Adipocyte (in vitro differentiated cells): ENCODE measurements around the gene DYDC2.

ENCODE experiments used
- DNase-seq: peaks from one replicate; pipeline ENCODE4 v3.0.0-alpha.2; 2015; ENCODE audit warnings: low read depth
- H3K27me3 ChIP-seq: replicated peaks from 2 replicates; pipeline ENCODE4 v1.7.0; 2013; ENCODE audit warnings: mild to moderate bottlenecking, low read length, moderate library complexity; ENCODE audit not compliant: control insufficient read depth, insufficient read depth
- H3K36me3 ChIP-seq: 2 replicates; pipeline ENCODE4 v1.7.0; 2013; ENCODE audit warnings: low read length, mild to moderate bottlenecking, moderate library complexity; ENCODE audit not compliant: control insufficient read depth, insufficient read depth, severe bottlenecking
- H3K4me1 ChIP-seq: 2 replicates; pipeline ENCODE4 v1.7.0; 2013; ENCODE audit warnings: mild to moderate bottlenecking, low read length, moderate library complexity; ENCODE audit not compliant: control insufficient read depth, insufficient read depth
- H3K4me3 ChIP-seq: 2 replicates; pipeline ENCODE4 v1.7.0; 2013; ENCODE audit warnings: mild to moderate bottlenecking, low read length, moderate library complexity
- H3K9ac ChIP-seq: 2 replicates; pipeline ENCODE4 v1.7.0; 2013; ENCODE audit warnings: mild to moderate bottlenecking, low read length, moderate library complexity
- H3K9me3 ChIP-seq: 2 replicates; pipeline ENCODE4 v1.7.0; 2013; ENCODE audit warnings: mild to moderate bottlenecking, low read length, moderate library complexity; ENCODE audit not compliant: control insufficient read depth

DYDC2 gene

GRCh38 chr10:80356563-80356988, at the start of gene DYDC2, which contains the start of gene DYDC1:
Gene DYDC2, plus strand, starts transcription at chr10:80356781. Its CDS starts 5,663 bp downstream, at chr10:80362444.
Gene DYDC1, minus strand, starts transcription at chr10:80356755. Its CDS starts 4,154 bp downstream, at chr10:80352601.
- peak within 1 kb of the TSS; percentile 54 for H3K4me3 ChIP-seq
- H3K4me1 ChIP-seq = no peaks in the 10 kb centered on the region
- peaks cover 27% of the 10 kb centered on the region for H3K27me3 ChIP-seq
- H3K9me3 ChIP-seq = peaks cover 4% of the 10 kb centered on the region
- H3K36me3 ChIP-seq = no peaks in the 10 kb centered on the region
- DNase-seq = peak; percentile 43
- H3K9ac ChIP-seq = no peak within 1 kb of the TSS

- no peak for DNase-seq
- H3K9me3 ChIP-seq = peaks cover 21% of the 10 kb centered on the region
- H3K9ac ChIP-seq = no peak overlapping the region
- no peaks in the 10 kb centered on the region for H3K4me1 ChIP-seq
- no peaks in the 10 kb centered on the region for H3K36me3 ChIP-seq
- no peak overlapping the region for H3K4me3 ChIP-seq
- no peaks in the 10 kb centered on the region for H3K27me3 ChIP-seq
These were observed 43.1 kb upstream of the DYDC2 start for GRCh38 chr10:80313523-80313922.

- H3K27me3 ChIP-seq = no peaks in the 10 kb centered on the region
- peaks cover 21% of the 10 kb centered on the region for H3K9me3 ChIP-seq
- no peaks in the 10 kb centered on the region for H3K4me1 ChIP-seq
- H3K4me3 ChIP-seq = no peak overlapping the region
- no peak for DNase-seq
- no peaks in the 10 kb centered on the region for H3K36me3 ChIP-seq
- H3K9ac ChIP-seq = no peak overlapping the region
These were observed 41.2 kb upstream of the DYDC2 start for GRCh38 chr10:80315391-80315790.

GRCh38 chr10:80318742-80319141, 37.8 kb upstream of the DYDC2 start:
- no peak overlapping the region for H3K9ac ChIP-seq
- H3K4me3 ChIP-seq = no peak overlapping the region
- no peak for DNase-seq
- peaks cover 3% of the 10 kb centered on the region for H3K4me1 ChIP-seq
- no peaks in the 10 kb centered on the region for H3K27me3 ChIP-seq
- H3K9me3 ChIP-seq = peaks cover 10% of the 10 kb centered on the region
- no peaks in the 10 kb centered on the region for H3K36me3 ChIP-seq

GRCh38 chr10:80319318-80319717, 37.3 kb upstream of the DYDC2 start:
- H3K4me3 ChIP-seq = no peak overlapping the region
- H3K27me3 ChIP-seq = no peaks in the 10 kb centered on the region
- H3K9ac ChIP-seq = no peak overlapping the region
- H3K9me3 ChIP-seq = peaks cover 10% of the 10 kb centered on the region
- H3K4me1 ChIP-seq = peaks cover 3% of the 10 kb centered on the region
- DNase-seq = no peak
- no peaks in the 10 kb centered on the region for H3K36me3 ChIP-seq

GRCh38 chr10:80319725-80320290, 36.8 kb upstream of the DYDC2 start:
- no peak for DNase-seq

GRCh38 chr10:80320377-80320776, 36.2 kb upstream of the DYDC2 start:
- no peaks in the 10 kb centered on the region for H3K36me3 ChIP-seq
- H3K9me3 ChIP-seq = peaks cover 10% of the 10 kb centered on the region
- no peak for DNase-seq
- H3K27me3 ChIP-seq = peaks cover 3% of the 10 kb centered on the region
- H3K4me3 ChIP-seq = no peak overlapping the region
- peaks cover 3% of the 10 kb centered on the region for H3K4me1 ChIP-seq
- no peak overlapping the region for H3K9ac ChIP-seq

More at GRCh38 chr10:80319725-80320290, 36.8 kb upstream of the DYDC2 start:
- no peak overlapping the region for H3K4me3 ChIP-seq
- peaks cover 10% of the 10 kb centered on the region for H3K9me3 ChIP-seq
- H3K4me1 ChIP-seq = peaks cover 3% of the 10 kb centered on the region
- no peak overlapping the region for H3K9ac ChIP-seq
- no peaks in the 10 kb centered on the region for H3K27me3 ChIP-seq
- H3K36me3 ChIP-seq = no peaks in the 10 kb centered on the region

GRCh38 chr10:80321183-80321582, 35.4 kb upstream of the DYDC2 start:
- Histone ChIP-seq H3K36me3 (no peaks in the 10 kb centered on the region), H3K27me3 (peaks cover 7% of the 10 kb centered on the region), H3K9ac (no peak overlapping the region), H3K4me3 (no peak overlapping the region), H3K9me3 (peaks cover 10% of the 10 kb centered on the region), H3K4me1 (peaks cover 3% of the 10 kb centered on the region)
- DNase-seq = no peak

GRCh38 chr10:80322158-80322557, 34.4 kb upstream of the DYDC2 start:
- H3K27me3 ChIP-seq = peaks cover 7% of the 10 kb centered on the region
- no peak overlapping the region for H3K4me3 ChIP-seq
- DNase-seq = no peak
- H3K9ac ChIP-seq = no peak overlapping the region
- peaks cover 3% of the 10 kb centered on the region for H3K4me1 ChIP-seq
- no peaks in the 10 kb centered on the region for H3K36me3 ChIP-seq
- peaks cover 7% of the 10 kb centered on the region for H3K9me3 ChIP-seq

GRCh38 chr10:80322711-80323110, 33.9 kb upstream of the DYDC2 start:
- no peak for DNase-seq
- H3K4me1 ChIP-seq = peaks cover 3% of the 10 kb centered on the region
- no peaks in the 10 kb centered on the region for H3K36me3 ChIP-seq
- peaks cover 2% of the 10 kb centered on the region for H3K9me3 ChIP-seq
- H3K4me3 ChIP-seq = no peak overlapping the region
- peaks cover 7% of the 10 kb centered on the region for H3K27me3 ChIP-seq
- no peak overlapping the region for H3K9ac ChIP-seq

- no peak for DNase-seq
- no peak overlapping the region for H3K9ac ChIP-seq
- no peak overlapping the region for H3K4me3 ChIP-seq
- H3K36me3 ChIP-seq = no peaks in the 10 kb centered on the region
- peaks cover 7% of the 10 kb centered on the region for H3K27me3 ChIP-seq
- H3K9me3 ChIP-seq = no peaks in the 10 kb centered on the region
- H3K4me1 ChIP-seq = peaks cover 3% of the 10 kb centered on the region
These were observed 33.3 kb upstream of the DYDC2 start for GRCh38 chr10:80323311-80323710.

- Histone ChIP-seq H3K9ac (no peak overlapping the region), H3K36me3 (no peaks in the 10 kb centered on the region), H3K4me1 (peaks cover 3% of the 10 kb centered on the region), H3K27me3 (peaks cover 14% of the 10 kb centered on the region), H3K4me3 (no peak overlapping the region), H3K9me3 (no peaks in the 10 kb centered on the region)
- no peak for DNase-seq
These were observed 32.5 kb upstream of the DYDC2 start for GRCh38 chr10:80324086-80324485.
